ES-I3 (cell line): ENCODE measurements around the gene AIDA.

Source experiments
- H3K36me3 ChIP-seq: 2 replicates; pipeline ENCODE4 v1.6.1; 2013; ENCODE audit warnings: mild to moderate bottlenecking, low read length, control low read depth, moderate library complexity; ENCODE audit not compliant: insufficient read depth
- H3K4me1 ChIP-seq: 2 replicates; pipeline ENCODE4 v1.6.1; 2013; ENCODE audit warnings: mild to moderate bottlenecking, control low read depth, low read length; ENCODE audit not compliant: insufficient read depth
- H3K9ac ChIP-seq: 2 replicates; pipeline ENCODE4 v1.6.1; 2013; ENCODE audit warnings: low read depth, mild to moderate bottlenecking, low read length, moderate library complexity
- H3K9me3 ChIP-seq: 2 replicates; pipeline ENCODE4 v1.6.1; 2013; ENCODE audit warnings: mild to moderate bottlenecking, low read length, moderate library complexity; ENCODE audit not compliant: control insufficient read depth, insufficient read depth

The AIDA gene

DNA sequence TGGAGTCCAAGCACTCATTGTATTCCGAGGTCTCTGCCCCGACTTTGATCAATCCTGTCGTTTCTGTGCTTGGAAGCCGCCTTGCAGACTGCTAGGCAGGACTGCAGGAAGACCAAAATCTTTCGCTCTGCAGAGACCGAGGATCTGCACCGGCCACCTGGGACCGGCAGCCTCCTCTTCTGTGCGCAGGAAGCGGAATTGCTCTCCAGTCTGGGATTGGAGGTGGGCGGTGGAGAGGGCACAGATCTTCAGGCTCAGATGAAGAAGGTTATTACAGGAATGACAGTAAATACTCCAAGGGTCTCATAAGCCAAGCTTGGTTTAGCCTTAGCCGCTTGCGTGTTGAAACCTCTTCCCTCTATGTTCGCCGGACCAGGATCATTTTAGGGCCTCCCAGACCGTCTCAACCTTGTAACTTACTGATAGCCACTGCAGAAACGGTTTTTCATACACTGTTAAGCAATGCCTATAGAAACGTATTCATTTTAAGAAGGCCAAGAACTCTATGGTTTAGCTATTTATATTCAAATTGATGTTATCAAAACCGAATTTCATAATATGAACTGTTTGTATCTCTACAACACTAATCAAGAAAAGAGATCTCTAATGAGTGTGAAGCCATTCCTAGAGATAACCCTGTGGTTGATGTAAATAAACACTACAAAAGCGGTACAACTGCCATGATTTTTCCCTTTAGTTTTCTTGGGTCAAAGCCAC, 93.3 kb downstream of the AIDA start:
- Histone ChIP-seq H3K36me3 (peaks cover 3% of the 10 kb centered on the region), H3K9ac (peak overlapping the region; percentile 88), H3K9me3 (no peaks in the 10 kb centered on the region), H3K4me1 (no peaks in the 10 kb centered on the region)
